22Rv1 (cell line): ENCODE data around the gene PLA1A.

ENCODE experiments used
- CTCF ChIP-seq: fragments of 450-650 bp; IDR thresholded peaks from 2 replicates; pipeline ENCODE4 v1.5.1; 2017; ENCODE audit warnings: mild to moderate bottlenecking
- ZFX ChIP-seq: fragments of 450-650 bp; IDR thresholded peaks from 2 replicates; pipeline ENCODE4 v1.6.1; 2017; ENCODE audit warnings: antibody characterized with exemption, borderline replicate concordance

- TF ChIP-seq CTCF (no peak), ZFX (no peak)
These were observed 3.6 kb upstream of the PLA1A start for GRCh38 chr3:119594066-119594465.
